ENCODE results near the gene BORCS5.

Gene BORCS5

GRCh38 chr12:12358528-12358927 is 1.6 kb downstream of the BORCS5 start:
- DNase-seq (ENCODE audit: low read depth, low spot score): no peak
- Histone ChIP-seq H3K27ac (no peak overlapping the region), H3K4me3 (peak overlapping the region; percentile 96), H3K9ac (ENCODE audit: insufficient read length) (peak overlapping the region; percentile 92), H3K36me3 (ENCODE audit: insufficient read depth, low read length) (no peaks in the 10 kb centered on the region; the same call in 1 of the 2 replicates), H3K9me3 (ENCODE audit: low read depth, low read length) (no peaks in the 10 kb centered on the region)
- TF ChIP-seq EZH2 (IDR thresholded peaks at IDR 0.05) (no peak), FOXP2 (optimal IDR thresholded peaks at IDR 0.05; ENCODE audit: control extremely low read depth, extremely low read length, insufficient read depth) (no peak), POLR2AphosphoS5 (IDR thresholded peaks at IDR 0.05; ENCODE audit: borderline replicate concordance, low read depth, low read length) (no peak)

GRCh38 chr12:12364787-12365445 is 8.0 kb downstream of the BORCS5 start:
- Histone ChIP-seq H3K4me3 (no peak overlapping the region), H3K27ac (no peak overlapping the region), H3K9me3 (ENCODE audit: low read depth, low read length) (no peaks in the 10 kb centered on the region), H3K36me3 (ENCODE audit: insufficient read depth, low read length) (peaks cover 3% of the 10 kb centered on the region; the same call in 1 of the 2 replicates), H3K9ac (ENCODE audit: insufficient read length) (no peak overlapping the region)
- TF ChIP-seq POLR2AphosphoS5 (IDR thresholded peaks at IDR 0.05; ENCODE audit: borderline replicate concordance, low read depth, low read length) (no peak), FOXP2 (optimal IDR thresholded peaks at IDR 0.05; ENCODE audit: control extremely low read depth, extremely low read length, insufficient read depth) (no peak), EZH2 (IDR thresholded peaks at IDR 0.05) (no peak)
- no peak for DNase-seq (ENCODE audit: low read depth, low spot score)

- Histone ChIP-seq H3K9ac (ENCODE audit: insufficient read length) (no peak overlapping the region), H3K36me3 (ENCODE audit: insufficient read depth, low read length) (peaks cover 3% of the 10 kb centered on the region; the same call in 1 of the 2 replicates), H3K27ac (no peak overlapping the region), H3K4me3 (no peak overlapping the region), H3K9me3 (ENCODE audit: low read depth, low read length) (no peaks in the 10 kb centered on the region)
- no peak for DNase-seq (ENCODE audit: low read depth, low spot score)
- no peak for TF ChIP-seq POLR2AphosphoS5 (IDR thresholded peaks at IDR 0.05; ENCODE audit: borderline replicate concordance, low read depth, low read length)
- TF ChIP-seq EZH2 (IDR thresholded peaks at IDR 0.05): no peak
- no peak for TF ChIP-seq FOXP2 (optimal IDR thresholded peaks at IDR 0.05; ENCODE audit: control extremely low read depth, extremely low read length, insufficient read depth)
These were observed 8.5 kb downstream of the BORCS5 start for GRCh38 chr12:12365446-12365802.

- no peak for DNase-seq (ENCODE audit: low read depth, low spot score)
- Histone ChIP-seq H3K9ac (ENCODE audit: insufficient read length) (no peak overlapping the region), H3K36me3 (ENCODE audit: insufficient read depth, low read length) (peaks cover 3% of the 10 kb centered on the region; the same call in 1 of the 2 replicates), H3K27ac (peak overlapping the region; percentile 67), H3K9me3 (ENCODE audit: low read depth, low read length) (no peaks in the 10 kb centered on the region), H3K4me3 (no peak overlapping the region)
- no peak for TF ChIP-seq EZH2 (IDR thresholded peaks at IDR 0.05)
- TF ChIP-seq POLR2AphosphoS5 (IDR thresholded peaks at IDR 0.05; ENCODE audit: borderline replicate concordance, low read depth, low read length): no peak
- TF ChIP-seq FOXP2 (optimal IDR thresholded peaks at IDR 0.05; ENCODE audit: control extremely low read depth, extremely low read length, insufficient read depth): no peak
These were observed 9.1 kb downstream of the BORCS5 start for GRCh38 chr12:12365931-12366431.

- H3K9me3 ChIP-seq (ENCODE audit: low read depth, low read length): no peaks in the 10 kb centered on the region
- peaks cover 3% of the 10 kb centered on the region; the same call in 1 of the 2 replicates for H3K36me3 ChIP-seq (ENCODE audit: insufficient read depth, low read length)
- H3K27ac ChIP-seq: peak overlapping the region; percentile 67
- no peak overlapping the region for H3K9ac ChIP-seq (ENCODE audit: insufficient read length)
- DNase-seq (ENCODE audit: low read depth, low spot score): no peak
- H3K4me3 ChIP-seq: no peak overlapping the region
- no peak for TF ChIP-seq FOXP2 (optimal IDR thresholded peaks at IDR 0.05; ENCODE audit: control extremely low read depth, extremely low read length, insufficient read depth)
- TF ChIP-seq POLR2AphosphoS5 (IDR thresholded peaks at IDR 0.05; ENCODE audit: borderline replicate concordance, low read depth, low read length): no peak
- TF ChIP-seq EZH2 (IDR thresholded peaks at IDR 0.05): no peak
These were observed 10.0 kb downstream of the BORCS5 start for GRCh38 chr12:12366701-12367481.

- TF ChIP-seq EZH2 (IDR thresholded peaks at IDR 0.05): no peak
- TF ChIP-seq POLR2AphosphoS5 (IDR thresholded peaks at IDR 0.05; ENCODE audit: borderline replicate concordance, low read depth, low read length): no peak
- no peak for TF ChIP-seq FOXP2 (optimal IDR thresholded peaks at IDR 0.05; ENCODE audit: control extremely low read depth, extremely low read length, insufficient read depth)
- H3K36me3 ChIP-seq (ENCODE audit: insufficient read depth, low read length): peaks cover 3% of the 10 kb centered on the region; the same call in 1 of the 2 replicates
These were observed 10.7 kb downstream of the BORCS5 start for GRCh38 chr12:12367482-12367998.

GRCh38 chr12:12372946-12373722 is 16.3 kb downstream of the BORCS5 start:
- Histone ChIP-seq H3K9ac (ENCODE audit: insufficient read length) (no peak overlapping the region), H3K4me3 (no peak overlapping the region), H3K9me3 (ENCODE audit: low read depth, low read length) (no peaks in the 10 kb centered on the region), H3K36me3 (ENCODE audit: insufficient read depth, low read length) (no peaks in the 10 kb centered on the region; the same call in 1 of the 2 replicates), H3K27ac (no peak overlapping the region)
- DNase-seq (ENCODE audit: low read depth, low spot score): no peak
- TF ChIP-seq POLR2AphosphoS5 (IDR thresholded peaks at IDR 0.05; ENCODE audit: borderline replicate concordance, low read depth, low read length) (no peak), FOXP2 (optimal IDR thresholded peaks at IDR 0.05; ENCODE audit: control extremely low read depth, extremely low read length, insufficient read depth) (no peak), EZH2 (IDR thresholded peaks at IDR 0.05) (no peak)

More at GRCh38 chr12:12367482-12367998, 10.7 kb downstream of the BORCS5 start:
- no peak overlapping the region for H3K9ac ChIP-seq (ENCODE audit: insufficient read length)
- H3K9me3 ChIP-seq (ENCODE audit: low read depth, low read length): no peaks in the 10 kb centered on the region
- H3K4me3 ChIP-seq: no peak overlapping the region
- no peak for DNase-seq (ENCODE audit: low read depth, low spot score)
- H3K27ac ChIP-seq: no peak overlapping the region

Data from SK-N-MC (cell line).